ENCODE measurements around the gene SSTR5. TPM values are rescaled to one million over a fixed set of nuclear protein-coding genes. Genes with fewer than 3 reads are reported as not detected.

The SSTR5 gene
- total and polyA plus RNA-seq, 4 donors = not detected

DNA sequence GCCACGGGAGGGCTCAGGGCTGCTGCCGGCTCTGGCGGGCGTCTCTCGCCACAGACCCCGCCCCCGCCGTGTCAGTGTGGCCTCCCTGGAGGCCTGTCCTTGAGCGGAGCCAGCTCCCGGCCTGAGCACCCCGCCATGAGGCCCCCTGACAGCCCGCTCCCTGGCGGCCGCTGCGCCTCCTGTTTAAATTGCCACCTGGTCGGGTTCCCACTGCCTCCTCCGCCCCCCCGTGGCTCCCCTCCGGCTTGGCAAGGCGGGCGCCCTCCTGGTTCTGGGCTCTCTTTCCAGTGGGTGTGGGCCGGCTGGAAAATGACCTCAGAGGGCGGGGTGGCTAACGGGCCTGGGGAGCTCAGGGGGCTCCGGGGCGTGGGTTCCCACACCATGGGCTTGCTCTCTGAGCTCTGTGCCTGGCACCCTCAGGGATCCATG lies 42.1 kb upstream of the SSTR5 start:
- no peak for TF ChIP-seq HNF4A (conservative IDR thresholded peaks at IDR 0.05)
- TF ChIP-seq, protein P1, sequence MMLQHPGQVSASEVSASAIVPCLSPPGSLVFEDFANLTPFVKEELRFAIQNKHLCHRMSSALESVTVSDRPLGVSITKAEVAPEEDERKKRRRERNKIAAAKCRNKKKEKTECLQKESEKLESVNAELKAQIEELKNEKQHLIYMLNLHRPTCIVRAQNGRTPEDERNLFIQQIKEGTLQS (IDR thresholded peaks at IDR 0.05) = no peak
- no peak for TF ChIP-seq RAD21 (IDR thresholded peaks at IDR 0.05)
- TF ChIP-seq, protein P2, sequence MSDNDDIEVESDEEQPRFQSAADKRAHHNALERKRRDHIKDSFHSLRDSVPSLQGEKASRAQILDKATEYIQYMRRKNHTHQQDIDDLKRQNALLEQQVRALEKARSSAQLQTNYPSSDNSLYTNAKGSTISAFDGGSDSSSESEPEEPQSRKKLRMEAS (IDR thresholded peaks at IDR 0.05) = no peak
- TF ChIP-seq HNF4G (IDR thresholded peaks at IDR 0.05) = no peak
- no peak for TF ChIP-seq GABPA (IDR thresholded peaks at IDR 0.05 in 1 of 2, conservative IDR thresholded peaks at IDR 0.05 in 1 of 2)
- TF ChIP-seq, protein P3, sequence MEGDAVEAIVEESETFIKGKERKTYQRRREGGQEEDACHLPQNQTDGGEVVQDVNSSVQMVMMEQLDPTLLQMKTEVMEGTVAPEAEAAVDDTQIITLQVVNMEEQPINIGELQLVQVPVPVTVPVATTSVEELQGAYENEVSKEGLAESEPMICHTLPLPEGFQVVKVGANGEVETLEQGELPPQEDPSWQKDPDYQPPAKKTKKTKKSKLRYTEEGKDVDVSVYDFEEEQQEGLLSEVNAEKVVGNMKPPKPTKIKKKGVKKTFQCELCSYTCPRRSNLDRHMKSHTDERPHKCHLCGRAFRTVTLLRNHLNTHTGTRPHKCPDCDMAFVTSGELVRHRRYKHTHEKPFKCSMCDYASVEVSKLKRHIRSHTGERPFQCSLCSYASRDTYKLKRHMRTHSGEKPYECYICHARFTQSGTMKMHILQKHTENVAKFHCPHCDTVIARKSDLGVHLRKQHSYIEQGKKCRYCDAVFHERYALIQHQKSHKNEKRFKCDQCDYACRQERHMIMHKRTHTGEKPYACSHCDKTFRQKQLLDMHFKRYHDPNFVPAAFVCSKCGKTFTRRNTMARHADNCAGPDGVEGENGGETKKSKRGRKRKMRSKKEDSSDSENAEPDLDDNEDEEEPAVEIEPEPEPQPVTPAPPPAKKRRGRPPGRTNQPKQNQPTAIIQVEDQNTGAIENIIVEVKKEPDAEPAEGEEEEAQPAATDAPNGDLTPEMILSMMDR (IDR thresholded peaks at IDR 0.05; ENCODE audit: low read depth, low read length, missing input control) = no peak
- TF ChIP-seq, protein P4, sequence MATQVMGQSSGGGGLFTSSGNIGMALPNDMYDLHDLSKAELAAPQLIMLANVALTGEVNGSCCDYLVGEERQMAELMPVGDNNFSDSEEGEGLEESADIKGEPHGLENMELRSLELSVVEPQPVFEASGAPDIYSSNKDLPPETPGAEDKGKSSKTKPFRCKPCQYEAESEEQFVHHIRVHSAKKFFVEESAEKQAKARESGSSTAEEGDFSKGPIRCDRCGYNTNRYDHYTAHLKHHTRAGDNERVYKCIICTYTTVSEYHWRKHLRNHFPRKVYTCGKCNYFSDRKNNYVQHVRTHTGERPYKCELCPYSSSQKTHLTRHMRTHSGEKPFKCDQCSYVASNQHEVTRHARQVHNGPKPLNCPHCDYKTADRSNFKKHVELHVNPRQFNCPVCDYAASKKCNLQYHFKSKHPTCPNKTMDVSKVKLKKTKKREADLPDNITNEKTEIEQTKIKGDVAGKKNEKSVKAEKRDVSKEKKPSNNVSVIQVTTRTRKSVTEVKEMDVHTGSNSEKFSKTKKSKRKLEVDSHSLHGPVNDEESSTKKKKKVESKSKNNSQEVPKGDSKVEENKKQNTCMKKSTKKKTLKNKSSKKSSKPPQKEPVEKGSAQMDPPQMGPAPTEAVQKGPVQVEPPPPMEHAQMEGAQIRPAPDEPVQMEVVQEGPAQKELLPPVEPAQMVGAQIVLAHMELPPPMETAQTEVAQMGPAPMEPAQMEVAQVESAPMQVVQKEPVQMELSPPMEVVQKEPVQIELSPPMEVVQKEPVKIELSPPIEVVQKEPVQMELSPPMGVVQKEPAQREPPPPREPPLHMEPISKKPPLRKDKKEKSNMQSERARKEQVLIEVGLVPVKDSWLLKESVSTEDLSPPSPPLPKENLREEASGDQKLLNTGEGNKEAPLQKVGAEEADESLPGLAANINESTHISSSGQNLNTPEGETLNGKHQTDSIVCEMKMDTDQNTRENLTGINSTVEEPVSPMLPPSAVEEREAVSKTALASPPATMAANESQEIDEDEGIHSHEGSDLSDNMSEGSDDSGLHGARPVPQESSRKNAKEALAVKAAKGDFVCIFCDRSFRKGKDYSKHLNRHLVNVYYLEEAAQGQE (IDR thresholded peaks at IDR 0.05) = no peak
- TF ChIP-seq EGR1 (IDR thresholded peaks at IDR 0.05; ENCODE audit: low read depth in 2 of 2) = no peak
- no peak for TF ChIP-seq FOXA1 (IDR thresholded peaks at IDR 0.05)
- no peak for TF ChIP-seq RXRA (IDR thresholded peaks at IDR 0.05)
- no peak for TF ChIP-seq TAF1 (conservative IDR thresholded peaks at IDR 0.05)
- TF ChIP-seq JUND (IDR thresholded peaks at IDR 0.05) = no peak
- no peak for TF ChIP-seq SP1 (IDR thresholded peaks at IDR 0.05)
- TF ChIP-seq NR2F2 (IDR thresholded peaks at IDR 0.05) = no peak
- TF ChIP-seq, protein P5, sequence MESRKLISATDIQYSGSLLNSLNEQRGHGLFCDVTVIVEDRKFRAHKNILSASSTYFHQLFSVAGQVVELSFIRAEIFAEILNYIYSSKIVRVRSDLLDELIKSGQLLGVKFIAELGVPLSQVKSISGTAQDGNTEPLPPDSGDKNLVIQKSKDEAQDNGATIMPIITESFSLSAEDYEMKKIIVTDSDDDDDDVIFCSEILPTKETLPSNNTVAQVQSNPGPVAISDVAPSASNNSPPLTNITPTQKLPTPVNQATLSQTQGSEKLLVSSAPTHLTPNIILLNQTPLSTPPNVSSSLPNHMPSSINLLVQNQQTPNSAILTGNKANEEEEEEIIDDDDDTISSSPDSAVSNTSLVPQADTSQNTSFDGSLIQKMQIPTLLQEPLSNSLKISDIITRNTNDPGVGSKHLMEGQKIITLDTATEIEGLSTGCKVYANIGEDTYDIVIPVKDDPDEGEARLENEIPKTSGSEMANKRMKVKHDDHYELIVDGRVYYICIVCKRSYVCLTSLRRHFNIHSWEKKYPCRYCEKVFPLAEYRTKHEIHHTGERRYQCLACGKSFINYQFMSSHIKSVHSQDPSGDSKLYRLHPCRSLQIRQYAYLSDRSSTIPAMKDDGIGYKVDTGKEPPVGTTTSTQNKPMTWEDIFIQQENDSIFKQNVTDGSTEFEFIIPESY (IDR thresholded peaks at IDR 0.05) = no peak
- no peak for TF ChIP-seq YY1 (IDR thresholded peaks at IDR 0.05)
- Histone ChIP-seq H3K4me1 (ENCODE audit: control insufficient read depth in 4 of 4, insufficient read depth in 4 of 4, low read length in 3 of 4) (no peaks in the 10 kb centered on the region), H3K27me3 (ENCODE audit: control insufficient read depth in 4 of 4, insufficient read depth in 4 of 4, low read length in 3 of 4) (peaks cover 0 to 1% (median 0%) of the 10 kb centered on the region in 4 donors), H3K27ac (ENCODE audit: low read depth in 1 of 2, low read length in 2 of 2) (no peak overlapping the region), H3K9ac (ENCODE audit: low read depth in 1 of 2, low read length in 2 of 2) (no peak overlapping the region), H3K4me3 (ENCODE audit: low read depth in 1 of 3, low read length in 3 of 3) (no peak overlapping the region), H3K9me3 (ENCODE audit: control insufficient read depth in 4 of 4, low read length in 3 of 4) (no peaks in the 10 kb centered on the region), H3K36me3 (ENCODE audit: control insufficient read depth in 4 of 4, insufficient read depth in 3 of 4, low read depth in 1 of 4, low read length in 3 of 4) (no peaks in the 10 kb centered on the region)
- DNase-seq (ENCODE audit: low spot score) = no peak
- 55% methylated on average over 26 of the region's 26 CpGs for WGBS

Data from liver (tissue), 9 donors.